Esophagus muscularis mucosa (tissue), 4 donors: Measurements from ENCODE around the gene ERBIN.

Source experiments
- EP300 ChIP-seq: sonication (generic); formaldehyde crosslinking; IDR thresholded peaks from one replicate; pipeline ENCODE4 v1.6.1; 2017; ENCODE audit warnings: antibody characterized with exemption
- POLR2A ChIP-seq: fragments of 450-650 bp; IDR thresholded peaks from one replicate; pipeline ENCODE4 v1.6.1; 2017; ENCODE audit warnings: antibody characterized with exemption, moderate library complexity, mild to moderate bottlenecking, low read depth
- POLR2AphosphoS5 ChIP-seq, 2 donors: sonication (generic); formaldehyde crosslinking; IDR thresholded peaks; one replicate each; pipeline ENCODE4 v1.6.1; 2017; ENCODE audit warnings: antibody characterized with exemption in 2 of 2
- TF ChIP-seq, protein P1 (sequence below), 3 experiments: fragments of 200-600 bp in 2 of 3; fragments of 450-650 bp in 1 of 3; sonication (generic) in 2 of 3; IDR thresholded peaks; one replicate each; pipeline ENCODE4 v1.5.1; 2017 to 2019; ENCODE audit warnings: antibody characterized with exemption in 3 of 3, mild to moderate bottlenecking in 2 of 3, moderate library complexity in 1 of 3

DNA sequence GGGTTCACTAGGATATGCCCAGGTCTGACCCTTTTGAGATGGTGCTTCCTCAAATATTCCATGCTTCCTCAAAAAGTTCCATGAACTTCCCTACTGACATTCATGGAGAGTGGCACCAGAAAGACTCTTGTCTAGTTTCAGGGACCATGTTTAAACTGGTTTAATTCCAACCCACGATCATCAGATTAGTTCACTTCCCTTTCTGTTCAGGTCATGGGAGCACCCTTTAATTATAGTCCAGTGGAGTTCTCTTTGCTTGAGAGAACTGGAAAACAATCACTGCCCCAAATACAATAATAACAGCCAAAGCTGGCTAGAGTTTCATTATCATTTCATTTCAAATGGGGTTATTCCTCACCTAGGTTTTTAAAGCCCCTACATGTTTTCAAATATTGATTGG is 9.7 kb upstream of the ERBIN start:
- no peak for TF ChIP-seq EP300
- no peak for TF ChIP-seq POLR2AphosphoS5 (IDR thresholded peaks at IDR 0.05)
- TF ChIP-seq, protein P1, sequence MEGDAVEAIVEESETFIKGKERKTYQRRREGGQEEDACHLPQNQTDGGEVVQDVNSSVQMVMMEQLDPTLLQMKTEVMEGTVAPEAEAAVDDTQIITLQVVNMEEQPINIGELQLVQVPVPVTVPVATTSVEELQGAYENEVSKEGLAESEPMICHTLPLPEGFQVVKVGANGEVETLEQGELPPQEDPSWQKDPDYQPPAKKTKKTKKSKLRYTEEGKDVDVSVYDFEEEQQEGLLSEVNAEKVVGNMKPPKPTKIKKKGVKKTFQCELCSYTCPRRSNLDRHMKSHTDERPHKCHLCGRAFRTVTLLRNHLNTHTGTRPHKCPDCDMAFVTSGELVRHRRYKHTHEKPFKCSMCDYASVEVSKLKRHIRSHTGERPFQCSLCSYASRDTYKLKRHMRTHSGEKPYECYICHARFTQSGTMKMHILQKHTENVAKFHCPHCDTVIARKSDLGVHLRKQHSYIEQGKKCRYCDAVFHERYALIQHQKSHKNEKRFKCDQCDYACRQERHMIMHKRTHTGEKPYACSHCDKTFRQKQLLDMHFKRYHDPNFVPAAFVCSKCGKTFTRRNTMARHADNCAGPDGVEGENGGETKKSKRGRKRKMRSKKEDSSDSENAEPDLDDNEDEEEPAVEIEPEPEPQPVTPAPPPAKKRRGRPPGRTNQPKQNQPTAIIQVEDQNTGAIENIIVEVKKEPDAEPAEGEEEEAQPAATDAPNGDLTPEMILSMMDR (IDR thresholded peaks at IDR 0.05) = no peak
- no peak for TF ChIP-seq POLR2A
